ENCODE measurements around the gene UNC79.
A peak's percentile ranks its signal among the peaks of the same experiment; 100 is the strongest.
"Not testable (repeated sequence)": the region's sequence is repeated elsewhere in the genome, so short reads cannot be mapped to it uniquely, and the experiment has no call there.

The UNC79 gene

DNA sequence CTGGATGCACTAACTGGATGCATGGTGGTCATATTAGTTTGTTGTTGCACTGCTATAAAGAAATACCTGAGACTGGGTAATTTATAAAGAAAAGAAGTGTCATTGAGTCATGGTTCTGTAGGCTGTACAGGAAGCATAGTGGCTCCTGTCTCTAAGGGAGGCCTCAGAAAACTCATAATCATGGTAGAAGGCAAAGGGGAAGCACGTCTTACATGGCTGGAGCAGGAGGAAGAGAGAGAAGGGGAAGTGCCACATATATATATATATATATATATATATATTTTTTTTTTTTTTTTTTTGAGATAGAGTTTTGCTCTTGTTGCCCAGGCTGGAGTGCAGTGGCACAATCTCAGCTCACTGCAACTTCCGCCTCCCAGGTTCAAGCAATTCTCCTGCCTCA, 62.9 kb downstream of the UNC79 start:
- DNase-seq (ENCODE audit: low read depth in 2 of 2) = not testable (repeated sequence)

DNA sequence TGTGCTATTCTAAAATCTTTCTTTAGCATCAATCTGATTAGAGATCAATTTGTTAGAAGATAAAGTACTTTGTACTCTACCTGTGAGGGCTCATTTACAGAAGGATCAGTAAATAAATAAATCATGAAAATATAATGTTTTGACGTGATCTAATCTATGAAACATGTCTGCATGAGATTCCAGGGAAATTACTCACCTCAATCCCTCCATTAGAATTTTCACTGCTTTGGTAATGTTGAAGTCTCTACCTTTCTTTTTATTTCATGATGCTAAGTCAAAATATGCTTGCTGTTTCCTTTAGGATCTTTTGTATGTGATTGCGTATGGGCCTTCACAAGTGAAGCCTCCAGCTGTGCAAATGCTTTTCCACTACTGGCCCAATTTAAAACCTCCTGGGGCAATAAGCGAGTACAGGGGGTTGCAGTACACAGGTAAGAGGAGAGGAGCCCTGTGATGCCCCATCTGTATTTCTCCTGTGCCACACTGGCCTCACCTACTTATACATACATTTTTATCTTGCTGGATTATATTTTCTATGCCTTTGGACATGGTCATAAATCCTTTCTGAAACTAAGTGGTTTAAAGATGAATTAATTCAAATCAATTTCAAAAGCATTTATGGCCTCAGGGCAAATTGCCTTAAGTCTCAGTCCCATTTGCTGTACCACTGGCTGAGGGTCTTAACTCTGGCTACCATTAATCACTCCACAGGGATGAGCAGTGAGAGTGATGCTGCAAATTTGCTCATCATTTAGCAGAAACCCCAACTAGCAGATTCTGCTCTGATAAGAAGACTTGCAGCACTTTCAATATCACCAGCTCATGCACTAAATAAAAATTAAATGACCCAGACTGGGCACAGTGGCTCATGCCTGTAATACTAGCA, 66.4 kb downstream of the UNC79 start:
- DNase-seq (ENCODE audit: low read depth in 2 of 2) = no peak

DNA sequence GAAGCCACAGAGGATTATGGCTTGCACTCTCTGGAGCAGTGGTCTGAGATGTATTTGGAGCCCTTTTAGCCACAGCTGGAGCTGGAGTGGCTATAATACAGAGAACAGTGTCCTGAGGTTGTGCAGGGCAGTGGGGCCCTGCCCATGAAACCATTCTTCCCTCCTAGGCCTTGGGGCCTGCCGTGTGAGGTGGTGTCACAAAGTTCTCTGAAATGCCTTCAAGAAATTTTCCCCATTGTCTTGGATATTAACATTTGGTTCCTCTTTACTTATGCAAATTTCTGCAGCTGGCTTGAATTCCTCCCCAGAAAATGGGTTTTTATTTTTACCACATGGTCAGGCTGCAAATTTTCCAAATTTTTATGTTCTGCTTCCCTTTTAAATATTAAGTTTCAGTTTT, 79.3 kb downstream of the UNC79 start:
- DNase-seq (ENCODE audit: low read depth in 2 of 2) = no peak

DNA sequence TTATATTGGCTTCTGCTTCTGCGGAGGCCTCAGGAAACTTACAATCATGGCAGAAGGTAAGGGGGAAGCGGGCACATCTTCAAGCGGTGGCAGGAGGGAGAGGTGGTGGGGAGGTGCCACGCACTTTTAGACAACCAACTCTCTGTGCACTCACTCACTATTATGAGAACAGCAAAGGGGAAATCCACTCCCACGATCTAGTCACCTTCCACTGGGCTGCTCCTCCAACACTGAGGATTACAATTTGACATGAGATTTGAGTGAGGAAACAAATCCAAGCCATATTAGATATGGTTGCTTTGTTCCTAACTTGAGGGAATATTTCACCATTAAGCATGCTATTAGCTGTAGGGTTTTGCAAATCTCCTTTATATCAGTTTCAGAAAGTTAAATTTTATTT, 80.3 kb downstream of the UNC79 start:
- DNase-seq (ENCODE audit: low read depth in 2 of 2) = no peak

DNA sequence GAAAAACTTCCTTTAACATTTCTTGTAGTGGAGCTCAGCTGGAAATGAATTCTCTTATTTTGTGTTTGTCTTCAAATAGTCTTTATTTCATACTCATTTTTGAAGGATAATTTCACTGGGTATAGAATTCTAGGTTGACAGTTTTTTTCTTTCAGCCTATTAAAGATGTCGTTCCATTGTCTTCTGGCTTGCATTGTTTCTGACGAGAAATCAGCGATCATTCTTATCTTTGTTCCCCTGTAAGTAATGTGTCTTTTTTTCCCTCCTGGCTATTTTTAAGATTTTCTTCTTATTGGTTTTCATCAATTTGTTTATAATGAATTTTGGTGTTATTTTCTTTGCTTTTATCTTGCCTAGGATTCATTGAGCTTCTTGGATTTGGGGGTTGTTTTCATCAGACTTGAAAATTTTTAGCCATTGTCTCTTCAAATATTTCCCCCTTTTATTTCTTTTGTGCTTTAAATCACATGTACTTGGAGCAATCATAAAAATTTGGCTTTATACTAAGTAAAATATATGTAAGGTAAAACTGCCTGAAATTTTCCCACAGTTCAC, 89.4 kb downstream of the UNC79 start:
- no peak for DNase-seq (ENCODE audit: low read depth in 2 of 2)

DNA sequence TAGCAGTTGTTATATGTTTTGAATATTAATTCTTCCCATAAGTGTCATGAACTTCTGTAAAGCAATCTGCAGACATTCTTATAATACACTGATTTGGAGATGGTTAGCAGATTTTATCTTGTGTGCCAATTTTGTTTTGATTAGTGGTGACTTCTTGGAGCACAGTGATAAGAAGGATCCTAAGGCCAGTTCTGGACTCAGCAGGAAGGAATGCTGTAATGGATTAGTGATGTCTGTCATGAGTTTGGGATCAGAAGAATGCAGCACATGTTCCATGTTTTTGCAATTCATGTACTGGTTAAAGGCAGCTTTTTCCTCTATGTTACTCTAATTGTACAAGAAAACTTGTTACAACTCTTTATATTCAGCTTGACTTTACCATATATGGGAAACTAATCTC, 91.5 kb downstream of the UNC79 start:
- no peak for DNase-seq (ENCODE audit: low read depth in 2 of 2)

DNA sequence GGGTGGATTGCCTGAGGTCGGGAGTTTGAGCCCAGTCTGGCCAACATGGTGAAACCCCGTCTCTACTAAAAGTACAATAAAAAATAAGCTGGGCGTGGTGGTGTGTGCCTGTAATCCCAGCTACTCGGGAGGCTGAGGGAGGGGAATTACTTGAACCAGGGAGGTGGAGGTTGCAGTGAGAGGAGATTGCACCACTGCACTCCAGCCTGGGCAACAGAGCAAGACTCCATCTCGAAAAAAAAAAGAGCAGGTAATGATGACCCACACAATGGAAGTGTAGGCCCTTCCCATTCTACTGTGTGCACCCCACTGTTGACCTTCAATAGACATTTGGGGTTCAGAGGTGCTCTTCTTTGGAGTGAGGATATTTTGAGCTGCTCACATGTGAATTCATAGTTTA, 94.5 kb downstream of the UNC79 start:
- DNase-seq (ENCODE audit: low read depth in 2 of 2) = not testable (repeated sequence)

DNA sequence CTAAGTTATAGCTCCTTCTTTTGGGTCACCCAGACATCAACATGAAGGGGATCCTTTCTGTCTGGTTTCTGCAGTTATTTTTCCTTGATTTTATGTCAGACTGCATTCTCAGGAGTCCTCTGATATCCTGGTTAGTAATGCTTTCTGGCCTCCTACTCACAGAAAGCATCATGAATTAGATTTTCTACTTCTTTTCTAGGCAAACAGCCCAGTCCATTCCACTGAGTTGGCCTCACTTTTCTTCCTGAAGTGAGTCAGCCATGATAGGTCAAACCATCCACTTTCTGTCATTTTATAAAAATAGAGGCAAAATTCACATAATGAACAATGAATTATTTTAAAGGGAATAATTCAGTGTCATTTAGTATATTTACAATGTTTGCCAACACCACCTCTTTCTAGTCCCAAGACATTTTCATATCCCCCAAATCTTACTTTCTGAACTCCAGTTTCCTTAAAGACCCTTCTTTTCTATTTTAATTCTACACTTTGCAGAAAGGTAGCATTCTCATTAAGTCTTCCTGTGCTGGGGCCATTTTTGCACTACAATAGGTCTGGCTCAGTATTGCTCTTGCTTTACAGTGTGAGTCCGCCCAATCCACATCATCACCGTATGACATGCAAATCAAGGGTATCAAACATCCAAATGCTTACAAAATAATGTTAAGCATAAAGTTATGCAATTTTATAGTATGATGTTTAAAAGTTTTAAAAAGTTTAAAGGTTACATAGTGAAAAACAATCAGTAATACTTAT, 95.1 kb downstream of the UNC79 start:
- DNase-seq (ENCODE audit: low read depth in 2 of 2) = peak in 1 of 2 experiments; percentile 1

DNA sequence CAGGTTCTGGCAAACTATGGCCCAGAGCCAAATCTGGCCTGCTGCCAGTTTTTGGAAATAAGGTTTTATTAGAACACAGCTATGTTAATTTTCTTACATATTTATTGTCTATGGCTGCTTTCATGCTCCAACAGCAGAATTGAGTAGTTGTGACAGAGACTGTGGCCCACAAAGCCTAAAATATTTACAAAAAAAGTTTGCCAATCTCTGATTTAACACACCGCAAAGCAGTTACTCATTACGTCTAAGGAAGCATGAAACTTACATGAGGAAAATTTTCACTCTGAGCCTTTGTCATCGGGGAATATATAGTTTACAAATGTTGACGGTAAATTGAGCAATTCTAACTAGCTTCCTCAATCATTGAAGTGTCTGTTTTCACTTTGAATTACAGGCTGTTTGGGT, 96.5 kb downstream of the UNC79 start:
- DNase-seq (ENCODE audit: low read depth in 2 of 2) = no peak

DNA sequence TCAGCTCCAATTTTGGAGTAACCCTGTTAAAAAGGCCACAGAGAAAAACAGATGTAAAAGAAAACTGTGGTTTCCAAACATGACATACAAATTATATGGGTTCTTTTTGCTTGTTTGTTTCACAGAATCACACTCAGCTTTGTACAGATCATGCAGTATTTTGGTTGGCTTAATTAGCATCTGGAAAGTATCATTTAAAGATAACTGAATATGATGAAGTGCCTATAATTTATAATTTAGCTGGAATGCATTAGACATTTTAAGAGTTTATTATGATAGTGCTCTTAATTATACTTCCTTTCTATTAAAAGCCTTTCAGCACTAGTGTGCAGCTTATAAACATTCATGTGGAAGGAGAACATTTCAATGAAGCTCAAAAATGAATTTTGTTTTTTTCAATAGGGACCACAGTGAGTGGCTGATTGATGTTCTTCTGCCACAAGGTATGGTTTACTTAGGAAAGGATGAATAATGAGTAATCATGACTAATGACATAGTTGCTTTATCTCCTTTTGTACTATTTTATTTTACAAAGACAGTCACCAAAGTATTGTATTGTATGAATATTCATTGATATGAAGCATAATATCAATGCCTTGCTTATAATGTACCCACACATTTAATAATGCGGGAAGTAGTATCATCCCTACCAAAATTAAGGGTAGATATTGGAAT, 98.3 kb downstream of the UNC79 start:
- DNase-seq (ENCODE audit: low read depth in 2 of 2) = no peak

DNA sequence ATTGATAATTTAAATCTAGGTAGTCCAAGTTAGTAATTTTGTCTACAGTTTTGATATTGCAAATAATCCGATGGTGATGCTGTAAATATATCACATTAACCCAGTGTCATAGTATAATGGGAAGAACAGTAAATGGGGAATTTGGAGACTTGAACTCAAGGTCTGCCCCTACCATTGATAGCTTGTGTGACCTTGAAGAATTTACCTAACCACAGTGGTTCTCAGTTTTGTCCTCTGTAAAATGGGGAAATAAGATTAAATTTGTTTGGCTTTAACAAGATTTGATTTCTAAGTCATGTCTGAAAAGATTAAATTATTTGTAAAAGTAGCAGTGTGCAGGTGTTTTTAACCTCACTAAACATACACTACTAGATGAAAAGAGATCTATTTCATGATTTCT, 100.9 kb downstream of the UNC79 start:
- no peak for DNase-seq (ENCODE audit: low read depth in 2 of 2)

DNA sequence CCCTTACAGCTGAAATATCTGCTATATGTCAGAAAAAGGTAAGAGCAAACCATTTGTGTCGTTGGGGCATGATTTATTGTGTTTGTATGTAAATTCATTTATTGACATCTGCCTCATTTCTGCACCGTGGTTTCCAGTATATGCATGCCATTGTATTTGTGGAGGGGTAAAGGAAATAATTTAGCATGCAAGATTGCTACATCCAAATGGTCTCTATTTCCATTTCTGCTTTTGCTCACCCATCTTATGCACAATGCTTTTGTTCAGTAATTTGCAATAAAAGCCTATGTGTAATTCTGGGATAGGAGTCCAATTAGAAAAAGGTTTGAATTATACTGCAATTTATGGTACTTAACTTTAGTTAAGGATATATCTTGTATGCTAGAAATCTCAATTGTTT, 101.8 kb downstream of the UNC79 start:
- DNase-seq (ENCODE audit: low read depth in 2 of 2) = no peak

DNA sequence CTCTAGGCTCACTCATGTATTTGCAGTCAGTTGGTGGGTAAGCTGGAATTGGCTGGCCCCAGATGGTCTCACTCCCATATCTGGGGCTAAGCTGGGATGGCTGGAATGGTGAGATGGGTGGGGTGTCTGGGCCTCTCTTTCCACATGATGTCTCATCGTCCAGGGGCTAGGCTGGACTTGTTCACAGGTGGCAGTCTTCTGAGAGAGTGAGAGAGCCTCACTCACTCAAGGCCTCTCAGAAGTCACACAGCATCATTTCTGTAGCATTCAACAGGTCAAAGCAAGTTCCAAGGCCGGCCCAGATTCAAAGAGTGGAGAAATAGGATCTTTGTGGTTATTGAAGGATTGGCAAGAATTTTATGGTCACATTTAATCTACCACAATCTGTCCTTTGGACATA, 102.7 kb downstream of the UNC79 start:
- DNase-seq (ENCODE audit: low read depth in 2 of 2) = no peak

DNA sequence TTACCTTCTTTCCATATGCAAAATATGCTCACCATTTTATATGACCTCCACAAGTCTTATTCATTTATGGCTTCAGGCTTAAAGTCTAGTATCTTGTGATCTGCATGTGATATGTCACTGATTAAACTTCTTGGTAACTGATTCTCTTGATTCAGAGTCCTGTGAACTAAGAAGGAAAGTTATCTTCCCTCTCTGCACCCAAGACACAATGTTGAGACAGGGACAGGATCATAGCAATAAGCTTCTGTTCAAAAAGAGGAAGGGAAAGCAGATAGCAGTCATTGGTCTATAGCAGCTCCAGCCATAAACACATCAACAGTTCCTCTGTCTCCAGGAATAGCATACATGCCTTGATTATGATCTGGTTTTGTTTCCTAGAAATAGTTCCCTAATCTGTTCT, 103.1 kb downstream of the UNC79 start:
- DNase-seq (ENCODE audit: low read depth in 2 of 2) = no peak

DNA sequence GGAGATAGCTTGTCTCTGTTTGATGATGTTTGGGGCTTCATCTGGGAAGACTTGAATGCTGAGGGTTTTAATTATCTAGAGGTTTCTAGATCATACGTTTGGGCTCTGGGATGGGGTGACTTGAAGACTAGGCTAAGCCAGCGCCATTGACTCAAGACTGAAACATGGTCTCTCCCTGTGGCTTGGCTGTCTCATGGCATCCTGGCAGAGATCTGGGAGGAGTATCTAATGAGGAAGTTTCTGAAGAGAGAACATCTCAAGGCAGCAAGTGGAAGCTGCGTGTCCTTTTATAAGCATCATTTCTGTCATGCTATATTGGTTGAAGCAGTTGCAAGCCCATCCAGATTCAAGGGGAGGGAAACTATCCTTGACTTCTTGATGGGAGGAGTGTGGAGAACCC, 104.8 kb downstream of the UNC79 start:
- DNase-seq (ENCODE audit: low read depth in 2 of 2) = no peak

DNA sequence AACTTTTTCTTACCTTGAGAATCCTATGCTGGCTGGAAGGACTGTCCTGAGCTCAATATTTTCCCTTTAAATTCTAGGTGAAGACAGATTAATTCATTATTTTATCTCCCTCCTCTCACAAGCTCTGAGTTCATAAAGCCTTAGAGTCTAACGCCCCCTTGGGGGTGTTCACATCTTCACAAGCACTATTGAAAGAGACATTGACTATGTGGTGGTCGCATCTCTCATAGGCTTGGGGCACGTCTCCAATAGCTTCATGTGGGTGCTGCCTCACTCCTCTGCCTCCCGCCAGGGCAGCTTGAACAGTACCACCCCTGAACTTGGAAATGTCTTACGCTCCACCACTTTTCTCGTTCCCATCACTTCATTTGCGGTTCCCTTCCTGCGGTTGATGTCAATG, 106.2 kb downstream of the UNC79 start:
- no peak for DNase-seq (ENCODE audit: low read depth in 2 of 2)

DNA sequence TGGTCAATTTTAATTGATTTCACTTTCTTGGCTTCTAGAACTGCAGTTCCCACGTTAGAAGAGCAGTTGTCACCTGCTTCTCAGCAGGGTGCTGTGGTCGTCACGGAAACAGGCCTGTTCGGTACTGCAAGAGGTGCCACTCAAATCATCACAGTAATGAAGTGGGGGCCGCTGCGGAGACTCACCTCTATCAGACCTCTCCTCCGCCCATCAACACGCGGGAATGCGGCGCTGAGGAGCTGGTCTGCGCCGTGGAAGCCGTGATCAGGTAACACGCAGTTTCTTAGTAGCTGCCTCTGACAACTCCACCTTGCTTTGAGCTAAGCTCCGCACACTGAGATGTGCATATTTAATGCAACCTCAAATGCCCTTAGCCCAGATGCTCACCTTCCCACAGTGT, 107.2 kb downstream of the UNC79 start:
- no peak for DNase-seq (ENCODE audit: low read depth in 2 of 2)

DNA sequence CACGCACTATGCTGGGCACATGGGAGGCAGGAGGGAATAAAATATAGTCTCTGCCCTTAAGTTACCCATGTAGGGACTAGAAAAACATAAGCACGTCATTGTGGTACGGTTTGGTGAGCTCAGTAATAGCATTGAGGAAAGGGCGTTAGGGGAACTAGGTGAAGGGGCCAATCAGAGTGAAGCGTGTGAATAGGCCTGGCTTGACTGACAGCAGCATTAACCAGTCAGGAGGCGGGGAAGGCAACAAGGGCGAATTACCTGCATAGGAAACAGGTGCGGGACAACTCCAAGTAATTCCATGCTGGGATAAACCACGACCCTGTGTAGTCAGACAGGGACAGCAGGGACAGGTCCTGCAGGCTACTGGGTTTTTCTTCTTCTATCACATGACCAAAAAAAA, 107.7 kb downstream of the UNC79 start:
- DNase-seq (ENCODE audit: low read depth in 2 of 2) = no peak

DNA sequence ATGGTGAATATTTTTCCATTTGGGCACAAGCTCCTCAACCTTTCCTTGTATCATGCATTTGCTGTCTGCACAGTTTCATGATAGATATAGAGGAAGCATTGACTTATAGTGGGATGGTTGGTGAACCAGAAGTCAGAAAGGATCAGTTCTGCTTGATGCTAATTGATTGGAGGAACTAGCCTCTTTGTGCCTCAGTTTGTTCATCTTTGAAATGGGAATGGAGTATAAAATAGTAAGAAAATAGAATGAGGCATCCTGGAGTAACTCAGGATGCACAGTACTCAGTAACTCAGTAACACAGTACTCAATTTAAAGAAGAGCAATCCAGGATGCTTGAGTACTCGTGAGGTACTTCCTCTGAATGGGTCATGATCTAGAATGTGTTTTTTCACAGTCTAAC, 109.5 kb downstream of the UNC79 start:
- DNase-seq (ENCODE audit: low read depth in 2 of 2) = no peak

DNA sequence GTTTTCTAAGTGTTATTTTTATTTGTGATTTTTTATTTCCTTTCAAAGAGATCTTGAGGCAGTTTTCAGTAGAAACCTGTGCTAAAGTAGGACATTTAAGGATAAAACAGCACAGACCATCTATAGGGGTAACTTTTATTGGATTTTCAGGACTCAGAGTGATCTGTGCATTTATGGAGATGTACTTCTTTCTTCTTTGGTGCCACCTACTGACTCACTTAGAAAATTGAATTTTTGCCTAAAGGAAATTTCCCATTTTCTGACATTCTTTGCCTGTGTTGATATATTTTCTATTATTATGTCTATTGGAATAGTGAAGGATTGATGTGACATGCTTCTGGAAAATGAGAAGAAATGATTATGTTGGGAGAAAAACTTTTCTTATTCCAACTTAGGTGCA, 113.0 kb downstream of the UNC79 start:
- peak in 1 of 2 experiments; percentile 1 for DNase-seq (ENCODE audit: low read depth in 2 of 2)

DNA sequence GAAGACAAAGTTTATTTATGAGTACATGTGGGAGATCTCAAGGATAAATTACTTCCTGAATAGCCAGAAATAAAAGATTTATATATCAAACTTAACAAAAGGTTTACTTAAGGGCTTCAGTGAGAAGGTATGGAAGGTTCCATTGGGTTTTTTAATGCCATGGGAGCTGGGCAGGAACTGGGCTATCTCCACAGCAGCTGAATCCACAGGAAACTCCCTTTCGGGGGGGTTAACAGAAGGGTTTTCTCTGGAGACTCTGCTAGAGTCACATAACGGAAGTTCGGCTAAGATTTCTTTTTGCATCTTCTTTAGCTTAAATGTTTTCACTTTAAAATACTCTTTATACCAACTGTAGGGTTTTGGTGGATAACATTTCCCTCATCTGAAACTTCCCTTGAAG, 113.5 kb downstream of the UNC79 start:
- DNase-seq (ENCODE audit: low read depth in 2 of 2) = no peak

DNA sequence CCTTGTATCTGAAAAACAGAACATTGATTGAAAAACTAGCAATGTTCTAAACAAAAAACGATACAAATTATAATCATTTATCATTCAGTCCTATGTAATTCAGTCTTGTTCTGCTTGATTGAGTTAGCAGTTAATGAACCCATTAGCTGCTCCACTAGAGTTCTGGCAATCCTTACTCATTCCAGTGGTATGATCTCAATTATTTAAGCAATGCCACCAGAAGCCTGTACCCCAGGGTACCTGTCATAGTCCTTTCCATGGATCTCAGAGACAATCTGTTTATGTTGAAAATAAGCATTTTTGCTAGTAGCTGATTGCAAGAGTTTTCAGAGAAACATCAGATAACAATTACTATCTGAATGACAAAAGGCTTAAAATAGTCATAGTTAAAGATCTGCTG, 115.9 kb downstream of the UNC79 start:
- DNase-seq (ENCODE audit: low read depth in 2 of 2) = no peak

All from fibroblast of skin of left biceps (primary cell).